A549 (cell line): ENCODE results near the gene TIMM10. TPM values are rescaled to one million over a fixed set of nuclear protein-coding genes. Genes with fewer than 3 reads are reported as not detected.
A peak's percentile ranks its signal among the peaks of the same experiment; 100 is the strongest.

Experiments
- ATAC-seq, 2 experiments: fragments of 200-7000 bp in 1 of 2; fragments of >200 bp in 1 of 2; cut with Nextera tagmentation in 1 of 2; cut with Tn5 transposase in 1 of 2; 3 replicates each; pipeline versions ENCODE4 v1.8.0 to v1.9.1; 2018 to 2020; ENCODE audit warnings: mild to moderate bottlenecking in 1 of 2, moderate library complexity in 1 of 2
- CTCF ChIA-PET: fragments of 300-600 bp; sonication (Branson Sonifier 250); formaldehyde crosslinking; extraction: SDS; loops from one replicate; lab custom pipeline; 2021; ENCODE audit warnings: antibody characterized with exemption, inconsistent platforms; lab: Yijun Ruan, JAX
- POLR2A ChIA-PET: fragments of 350-600 bp; formaldehyde crosslinking; extraction: SDS; loops from one replicate; lab custom pipeline; 2021; ENCODE audit warnings: antibody characterized with exemption, inconsistent platforms; lab: Yijun Ruan, JAX
- DNase-seq, 2 experiments: peaks; one replicate each; pipeline versions ENCODE4 v3.0.0 to v3.0.0-alpha.2; 2011 to 2016; ENCODE audit warnings: low read depth in 1 of 2, low spot score in 1 of 2
- FAIRE-seq: peaks from 2 replicates; lab custom pipeline; 2011; peaks lifted over from hg19 to GRCh38; lab: Jason Lieb, UNC
- H3K27ac ChIP-seq, 2 experiments: fragments of >200 bp; sonication (Bioruptor Twin); formaldehyde crosslinking; 3 replicates each; pipeline ENCODE4 v1.5.1; 2016 to 2017
- H3K4me1 ChIP-seq: fragments of >200 bp; sonication (Bioruptor Twin); formaldehyde crosslinking; 3 replicates; pipeline ENCODE4 v1.6.1; 2016
- H3K4me2 ChIP-seq: fragments of >200 bp; sonication (Bioruptor Twin); formaldehyde crosslinking; 3 replicates; pipeline ENCODE4 v1.6.1; 2016
- H3K4me3 ChIP-seq: fragments of >200 bp; sonication (Bioruptor Twin); formaldehyde crosslinking; 3 replicates; pipeline ENCODE4 v1.5.1; 2016
- H3K9me3 ChIP-seq: fragments of >200 bp; sonication (Bioruptor Twin); formaldehyde crosslinking; 3 replicates; pipeline ENCODE4 v1.6.1; 2016
- CBX8 ChIP-seq: fragments of 200-600 bp; sonication (generic); IDR thresholded peaks from 2 replicates; pipeline ENCODE4 v1.6.1; 2016
- CHD4 ChIP-seq: fragments of 200-600 bp; sonication (generic); IDR thresholded peaks from 2 replicates; pipeline ENCODE4 v1.6.1; 2016; ENCODE audit warnings: antibody characterized with exemption, mild to moderate bottlenecking, borderline replicate concordance
- E2F6 ChIP-seq: IDR thresholded peaks from 2 replicates; pipeline ENCODE4 v1.6.1; 2012; ENCODE audit warnings: low read depth, borderline replicate concordance
- EP300 ChIP-seq, 2 experiments: fragments of >200 bp; sonication (Bioruptor Twin); formaldehyde crosslinking; IDR thresholded peaks; 2 replicates in 1 of 2; 3 replicates in 1 of 2; pipeline ENCODE4 v1.6.1; 2016 to 2017
- HOXA7 ChIP-seq: fragments of 250-450 bp; sonication (Bioruptor Pico); IDR thresholded peaks from 2 replicates; pipeline ENCODE4 v1.5.0; 2020; ENCODE audit warnings: mild to moderate bottlenecking, moderate library complexity
- HOXB13 ChIP-seq: fragments of 250-450 bp; sonication (Bioruptor Pico); IDR thresholded peaks from 2 replicates; pipeline ENCODE4 v1.5.0; 2020; ENCODE audit warnings: low read depth, mild to moderate bottlenecking, moderate library complexity
- HOXB5 ChIP-seq: fragments of 250-450 bp; sonication (Bioruptor Pico); IDR thresholded peaks from 2 replicates; pipeline ENCODE4 v1.5.0; 2020; ENCODE audit warnings: mild to moderate bottlenecking, moderate library complexity
- KDM1A ChIP-seq: fragments of 200-600 bp; sonication (generic); IDR thresholded peaks from 2 replicates; pipeline ENCODE4 v1.6.1; 2016; ENCODE audit warnings: low read depth, mild to moderate bottlenecking
- MYC ChIP-seq: IDR thresholded peaks from 2 replicates; pipeline ENCODE4 v1.6.1; 2012; ENCODE audit warnings: mild to moderate bottlenecking, inconsistent platforms, low read length, improper control_type of control experiment, borderline replicate concordance
- SREBF2 ChIP-seq: fragments of 450-650 bp; IDR thresholded peaks from 2 replicates; pipeline ENCODE4 v1.6.1; 2014; ENCODE audit warnings: mild to moderate bottlenecking, moderate library complexity
- TFCP2L1 ChIP-seq: fragments of 250-450 bp; sonication (Bioruptor Pico); IDR thresholded peaks from 2 replicates; pipeline ENCODE4 v1.5.0; 2021; ENCODE audit warnings: mild to moderate bottlenecking
- TP53 ChIP-seq: fragments of 250-450 bp; sonication (Bioruptor Pico); IDR thresholded peaks from 2 replicates; pipeline ENCODE4 v1.5.0; 2021; ENCODE audit warnings: mild to moderate bottlenecking, moderate library complexity
- ZNF302 ChIP-seq: fragments of 250-450 bp; sonication (Bioruptor Pico); IDR thresholded peaks from 2 replicates; pipeline ENCODE4 v1.9.0; 2021; ENCODE audit warnings: inconsistent platforms, mild to moderate bottlenecking, moderate library complexity
- WGBS: methylation state at CpG from one replicate; pipeline ENCODE4 v1.1.6; 2017; ENCODE audit errors: missing lambda C conversion rate; 5-methylcytosine and 5-hydroxymethylcytosine counted together
- polyA plus RNA-seq, 4 experiments: library from polyadenylated mRNA; depleted of rRNA in 3 of 4; stranded (reverse); fragments of >200 nt; fragmentation: RNase III in 1 of 4; extraction: RNeasy Plus Mini Kit Qiagen cat#74134 plus additional on column Dnase treatment in 1 of 4; gene quantifications; 2 replicates in 3 of 4; 3 replicates in 1 of 4; pipeline ENCODE4 v1.2.3, GENCODE V29; 2011 to 2017
- TF ChIP-seq, protein P1 (sequence below): IDR thresholded peaks from 2 replicates; pipeline ENCODE4 v1.6.1; 2012
- TF ChIP-seq, protein P2 (sequence below): fragments of 250-450 bp; sonication (Bioruptor Pico); IDR thresholded peaks from 2 replicates; pipeline ENCODE4 v1.5.0; 2021; ENCODE audit warnings: mild to moderate bottlenecking, moderate library complexity, borderline replicate concordance

TIMM10 gene
- polyA plus RNA-seq, 2 of the 4 experiments (the other 2 are of a cell fraction) = 179 to 248 TPM

- DNase-seq (peak in 1 of 2 experiments; percentile 46), ATAC-seq (peak; percentile 44 to 64), FAIRE-seq (no peak)
- 5% methylated on average over 41 of the region's 57 CpGs for WGBS
- H3K9me3 ChIP-seq = no peaks in the 10 kb centered on the region
- peak overlapping the region; percentile 68 to 85 for H3K27ac ChIP-seq
- peak overlapping the region; percentile 91 for H3K4me2 ChIP-seq
- peaks cover 4% of the 10 kb centered on the region; the same call in 1 of the 3 replicates for H3K4me1 ChIP-seq
- TF ChIP-seq EP300 (IDR thresholded peaks at IDR 0.05) (no peak), SREBF2 (no peak), KDM1A (peak; percentile 84), CBX8 (no peak), HOXA7 (CRISPR knock-in tag) (no peak)
- TF ChIP-seq, protein P1, sequence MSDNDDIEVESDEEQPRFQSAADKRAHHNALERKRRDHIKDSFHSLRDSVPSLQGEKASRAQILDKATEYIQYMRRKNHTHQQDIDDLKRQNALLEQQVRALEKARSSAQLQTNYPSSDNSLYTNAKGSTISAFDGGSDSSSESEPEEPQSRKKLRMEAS = peak; percentile 23; the same call in 1 of the 2 replicates
- peak overlapping the region; percentile 78 for H3K4me3 ChIP-seq
- ChIA-PET CTCF (interaction anchor here (0.8 to 8.6 kb wide), 11 partner anchors 10 to 162 kb away, joined by 3 to 119 read pairs (median 5); partner anchors contain the start of gene RTN4RL2), POLR2A (no interaction called here)
These were observed 15.8 kb downstream of the TIMM10 start for GRCh38 chr11:57514538-57515331.

- Histone ChIP-seq H3K4me1 (peaks cover 4% of the 10 kb centered on the region; the same call in 1 of the 3 replicates), H3K4me2 (peak overlapping the region; percentile 91), H3K27ac (peak overlapping the region; percentile 68 to 85; a peak in 5 of 6 replicates), H3K9me3 (no peaks in the 10 kb centered on the region), H3K4me3 (peak overlapping the region; percentile 78)
- FAIRE-seq (no peak), ATAC-seq (peak; percentile 40 to 51; a peak in 5 of 6 replicates), DNase-seq (no peak)
- CTCF ChIA-PET = interaction anchor here (0.8 to 8.6 kb wide), 10 partner anchors 10 to 130 kb away, joined by 3 to 119 read pairs (median 4); partner anchors contain the start of gene RTN4RL2
- POLR2A ChIA-PET = no interaction called here
- no peak for TF ChIP-seq KDM1A
- WGBS = 83% methylated on average over 14 of the region's 35 CpGs
These were observed 16.5 kb downstream of the TIMM10 start for GRCh38 chr11:57513911-57514537.

- FAIRE-seq = no peak
- peaks cover 4% of the 10 kb centered on the region; the same call in 1 of the 3 replicates for H3K4me1 ChIP-seq
- no peak for ATAC-seq
- POLR2A ChIA-PET = no interaction called here
- no peak overlapping the region for H3K27ac ChIP-seq
- TF ChIP-seq, protein P1 = no peak
- TF ChIP-seq HOXB5 (CRISPR knock-in tag) (no peak), E2F6 (no peak), EP300 (IDR thresholded peaks at IDR 0.05) (no peak), HOXB13 (no peak), ZNF302 (CRISPR knock-in tag) (no peak), MYC (no peak), TFCP2L1 (CRISPR knock-in tag) (no peak), CHD4 (no peak), TP53 (no peak)
- TF ChIP-seq, protein P2, sequence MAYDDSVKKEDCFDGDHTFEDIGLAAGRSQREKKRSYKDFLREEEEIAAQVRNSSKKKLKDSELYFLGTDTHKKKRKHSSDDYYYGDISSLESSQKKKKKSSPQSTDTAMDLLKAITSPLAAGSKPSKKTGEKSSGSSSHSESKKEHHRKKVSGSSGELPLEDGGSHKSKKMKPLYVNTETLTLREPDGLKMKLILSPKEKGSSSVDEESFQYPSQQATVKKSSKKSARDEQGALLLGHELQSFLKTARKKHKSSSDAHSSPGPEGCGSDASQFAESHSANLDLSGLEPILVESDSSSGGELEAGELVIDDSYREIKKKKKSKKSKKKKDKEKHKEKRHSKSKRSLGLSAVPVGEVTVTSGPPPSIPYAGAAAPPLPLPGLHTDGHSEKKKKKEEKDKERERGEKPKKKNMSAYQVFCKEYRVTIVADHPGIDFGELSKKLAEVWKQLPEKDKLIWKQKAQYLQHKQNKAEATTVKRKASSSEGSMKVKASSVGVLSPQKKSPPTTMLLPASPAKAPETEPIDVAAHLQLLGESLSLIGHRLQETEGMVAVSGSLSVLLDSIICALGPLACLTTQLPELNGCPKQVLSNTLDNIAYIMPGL (CRISPR knock-in tag) = no peak
- CTCF ChIA-PET = interaction anchor here (0.8 to 8.6 kb wide), 6 partner anchors 9 to 55 kb away, joined by 3 to 119 read pairs (median 6); partner anchors contain the start of gene RTN4RL2
- no peak overlapping the region for H3K4me3 ChIP-seq
- WGBS = 82% methylated on average over 1 of the region's 1 CpG
- no peak overlapping the region for H3K4me2 ChIP-seq
- DNase-seq = no peak
- H3K9me3 ChIP-seq = no peaks in the 10 kb centered on the region
These were observed 17.1 kb downstream of the TIMM10 start for GRCh38 chr11:57513452-57513795.
